DMS114 treated with DMSO at 0.1 percent for 48 hours (cell line): Measurements from ENCODE around the gene ASIC4.
A peak's percentile ranks its signal among the peaks of the same experiment; 100 is the strongest.

Experiments used
- DNase-seq: peaks from one replicate; lab custom pipeline; 2025; ENCODE audit not compliant: unreplicated experiment; lab: John Stamatoyannopoulos, UW

ASIC4 gene

GRCh38 chr2:219566640-219567039 is 52.4 kb downstream of the ASIC4 start:
- DNase-seq, result no peak

- no peak for DNase-seq
Observed at GRCh38 chr2:219567131-219567530, 52.8 kb downstream of the ASIC4 start.

- DNase-seq, result no peak
Observed at GRCh38 chr2:219567791-219568361, 53.6 kb downstream of the ASIC4 start.

- DNase-seq, result no peak
Observed at GRCh38 chr2:219569041-219569440, 54.8 kb downstream of the ASIC4 start.

- no peak for DNase-seq
Observed at GRCh38 chr2:219569635-219570034, 55.4 kb downstream of the ASIC4 start.

- DNase-seq, result no peak
Observed at GRCh38 chr2:219570194-219570923, 56.1 kb downstream of the ASIC4 start.

- DNase-seq, result no peak
Observed at GRCh38 chr2:219570924-219571310, 56.6 kb downstream of the ASIC4 start.

- peak; percentile 8 for DNase-seq
Observed at GRCh38 chr2:219571311-219572236, 57.3 kb downstream of the ASIC4 start, which contains the start of gene OBSL1. Gene OBSL1, minus strand, starts transcription at chr2:219571539. Its CDS starts 307 bp downstream, at chr2:219571232.

GRCh38 chr2:219572237-219573001 is 58.1 kb downstream of the ASIC4 start, which contains the start of gene INHA:
Gene INHA, plus strand, starts transcription at chr2:219572310. Its CDS starts 65 bp downstream, at chr2:219572375.
- DNase-seq, result no peak

GRCh38 chr2:219573166-219573565 is 58.9 kb downstream of the ASIC4 start:
- DNase-seq, result peak; percentile 57

- DNase-seq, result no peak
Observed at GRCh38 chr2:219574484-219575311, 60.4 kb downstream of the ASIC4 start.

- DNase-seq, result no peak
Observed at GRCh38 chr2:219575566-219576504, 61.6 kb downstream of the ASIC4 start.

- DNase-seq, result no peak
Observed at GRCh38 chr2:219576505-219577388, 62.5 kb downstream of the ASIC4 start.

- no peak for DNase-seq
Observed at GRCh38 chr2:219578811-219579613, 64.7 kb downstream of the ASIC4 start.

GRCh38 chr2:219581346-219581745 is 67.1 kb downstream of the ASIC4 start:
- DNase-seq, result no peak
